Ascending aorta (tissue), 2 donors: ENCODE measurements around the gene CDK14. TPM values are rescaled to one million over a fixed set of nuclear protein-coding genes. Genes with fewer than 3 reads are reported as not detected.

Experiments used
- DNase-seq, 2 donors: peaks; one replicate each; pipeline ENCODE4 v3.0.0-alpha.2; 2019; ENCODE audit warnings: low spot score in 2 of 2
- H3K27ac ChIP-seq, 2 donors: fragments of 200-600 bp; sonication (generic); one replicate each; pipeline ENCODE4 v1.5.1; 2016 to 2017; ENCODE audit warnings: mild to moderate bottlenecking in 1 of 2
- H3K27me3 ChIP-seq: fragments of 200-600 bp; sonication (generic); one replicate; pipeline ENCODE4 v1.5.1; 2017
- H3K36me3 ChIP-seq, 2 donors: fragments of 200-600 bp; sonication (generic); one replicate each; pipeline ENCODE4 v1.5.1; 2016
- H3K4me1 ChIP-seq, 2 donors: fragments of 200-600 bp; sonication (generic); one replicate each; pipeline ENCODE4 v1.5.1; 2016 to 2017; ENCODE audit warnings: mild to moderate bottlenecking in 1 of 2
- H3K4me3 ChIP-seq, 2 donors: fragments of 200-600 bp; sonication (generic); one replicate each; pipeline ENCODE4 v1.5.1; 2016 to 2017; ENCODE audit warnings: mild to moderate bottlenecking in 1 of 2
- H3K9me3 ChIP-seq, 2 donors: fragments of 200-600 bp; sonication (generic); one replicate each; pipeline ENCODE4 v1.5.1; 2016
- CTCF ChIP-seq, 3 experiments: fragments of 200-600 bp in 2 of 3; fragments of 450-650 bp in 1 of 3; sonication (generic) in 2 of 3; IDR thresholded peaks; one replicate each; pipeline ENCODE4 v1.5.1; 2016 to 2019; ENCODE audit warnings: antibody characterized with exemption in 3 of 3, mild to moderate bottlenecking in 1 of 3, moderate library complexity in 1 of 3
- intact Hi-C: fragments of 100-400 bp; cut with DNase I; formaldehyde crosslinking; loops from one replicate; pipeline ENCODE4 v1.15.1; 2023
- total RNA-seq: library from RNA; depleted of rRNA; stranded (reverse); fragments of >200 nt; gene quantifications from one replicate; pipeline ENCODE4 v1.1.0, GENCODE V29; 2016

CDK14 gene
- total RNA-seq, 1 donor from 2014 or later, result 5.1 TPM

- no peaks in the 10 kb centered on the region for H3K27me3 ChIP-seq
- intact Hi-C loops, result loop anchor here (10.0 kb wide), 2 partner anchors 317 to 353 kb away; partner anchors contain the start of genes CDK14 and FZD1
- DNase-seq, result no peak
Observed at GRCh38 chr7:90948085-90948484, 352.0 kb downstream of the CDK14 start.

GRCh38 chr7:90951229-90951628, 355.1 kb downstream of the CDK14 start:
- Histone ChIP-seq H3K4me1 (peaks cover 0 to under 1% of the 10 kb centered on the region in 2 donors), H3K27me3 (no peaks in the 10 kb centered on the region), H3K4me3 (no peak overlapping the region), H3K36me3 (no peaks in the 10 kb centered on the region), H3K9me3 (no peaks in the 10 kb centered on the region), H3K27ac (no peak overlapping the region)
- no peak for TF ChIP-seq CTCF (IDR thresholded peaks at IDR 0.05)
- intact Hi-C loops, result no loop called here
- no peak for DNase-seq

More at GRCh38 chr7:90948085-90948484, 352.0 kb downstream of the CDK14 start:
- Histone ChIP-seq H3K36me3 (no peaks in the 10 kb centered on the region), H3K9me3 (no peaks in the 10 kb centered on the region), H3K27ac (no peak overlapping the region), H3K4me3 (no peak overlapping the region), H3K4me1 (peaks cover 0 to 12% of the 10 kb centered on the region in 2 donors)
- no peak for TF ChIP-seq CTCF (IDR thresholded peaks at IDR 0.05)

GRCh38 chr7:90951986-90952954, 356.1 kb downstream of the CDK14 start:
- H3K27ac ChIP-seq, result no peak overlapping the region
- intact Hi-C loops, result no loop called here
- no peak overlapping the region for H3K4me3 ChIP-seq
- no peaks in the 10 kb centered on the region for H3K27me3 ChIP-seq
- DNase-seq, result no peak
- no peak for TF ChIP-seq CTCF (IDR thresholded peaks at IDR 0.05)
- no peaks in the 10 kb centered on the region for H3K9me3 ChIP-seq
- H3K36me3 ChIP-seq, result no peaks in the 10 kb centered on the region
- H3K4me1 ChIP-seq, result no peaks in the 10 kb centered on the region

GRCh38 chr7:90955641-90956207, 359.6 kb downstream of the CDK14 start:
- no peak overlapping the region for H3K27ac ChIP-seq
- H3K27me3 ChIP-seq, result no peaks in the 10 kb centered on the region
- no peak for TF ChIP-seq CTCF (IDR thresholded peaks at IDR 0.05)
- H3K9me3 ChIP-seq, result no peaks in the 10 kb centered on the region
- peaks cover 0 to 8% of the 10 kb centered on the region in 2 donors for H3K4me1 ChIP-seq
- intact Hi-C loops, result no loop called here
- H3K36me3 ChIP-seq, result no peaks in the 10 kb centered on the region
- DNase-seq, result no peak
- H3K4me3 ChIP-seq, result no peak overlapping the region

GRCh38 chr7:90957883-90958282, 361.8 kb downstream of the CDK14 start:
- Histone ChIP-seq H3K4me3 (no peak overlapping the region), H3K9me3 (no peaks in the 10 kb centered on the region), H3K4me1 (peaks cover 0 to 8% of the 10 kb centered on the region in 2 donors), H3K27me3 (no peaks in the 10 kb centered on the region), H3K27ac (no peak overlapping the region), H3K36me3 (no peaks in the 10 kb centered on the region)
- intact Hi-C loops, result no loop called here
- no peak for DNase-seq
- no peak for TF ChIP-seq CTCF (IDR thresholded peaks at IDR 0.05)
